PC-9 (cell line): ENCODE data around the gene ABCB6. TPM values are rescaled to one million over a fixed set of nuclear protein-coding genes. Genes with fewer than 3 reads are reported as not detected.

Experiments used
- BruUV-seq: library from RNA; stranded (reverse); fragments of 400-500 nt; replicated peaks from 2 replicates; lab custom pipeline; 2021; lab: Mats Ljungman, UMichigan
- CTCF ChIA-PET: fragments of 300-600 bp; sonication (Branson Sonifier 250); formaldehyde crosslinking; loops from one replicate; lab custom pipeline; 2022; ENCODE audit warnings: antibody characterized with exemption; lab: Charles Lee
- POLR2A ChIA-PET: fragments of 300-600 bp; sonication (Branson Sonifier 250); formaldehyde crosslinking; loops from one replicate; lab custom pipeline; 2022; ENCODE audit warnings: antibody characterized with exemption; ENCODE audit not compliant: unreplicated experiment; lab: Charles Lee
- DNase-seq, 2 experiments: peaks; one replicate each; pipeline versions ENCODE4 v3.0.0 to v3.0.0-alpha.2; 2015 to 2022; ENCODE audit warnings: mixed read lengths in 1 of 2
- H2AFZ ChIP-seq: fragments of 200-600 bp; sonication (generic); 2 replicates; pipeline ENCODE4 v1.8.1; 2017; ENCODE audit warnings: antibody characterized with exemption
- H3F3A ChIP-seq: fragments of 200-600 bp; sonication (generic); 2 replicates; pipeline ENCODE4 v1.8.1; 2017; ENCODE audit warnings: antibody characterized with exemption, mild to moderate bottlenecking, low read depth; ENCODE audit not compliant: insufficient read depth
- H3K27ac ChIP-seq: fragments of 200-600 bp; sonication (generic); 2 replicates; pipeline ENCODE4 v1.6.1; 2016; ENCODE audit warnings: mixed run types
- H3K27me3 ChIP-seq: fragments of 200-600 bp; sonication (generic); 2 replicates; pipeline ENCODE4 v1.6.1; 2016; ENCODE audit warnings: low read depth, mixed run types; ENCODE audit not compliant: insufficient read depth
- H3K36me3 ChIP-seq: fragments of 200-600 bp; sonication (generic); 2 replicates; pipeline ENCODE4 v1.6.1; 2016; ENCODE audit warnings: low read depth, mixed run types
- H3K4me1 ChIP-seq: fragments of 200-600 bp; sonication (generic); replicated peaks from 2 replicates; pipeline ENCODE4 v1.6.1; 2016; ENCODE audit warnings: mixed run types; ENCODE audit not compliant: insufficient read depth
- H3K4me2 ChIP-seq: fragments of 200-600 bp; sonication (generic); 2 replicates; pipeline ENCODE4 v1.6.1; 2017; ENCODE audit warnings: mixed run types
- H3K4me3 ChIP-seq: fragments of 200-600 bp; sonication (generic); 2 replicates; pipeline ENCODE4 v1.6.1; 2016; ENCODE audit warnings: mixed run types
- H3K79me2 ChIP-seq: fragments of 200-600 bp; sonication (generic); 2 replicates; pipeline ENCODE4 v1.6.1; 2017; ENCODE audit warnings: low read depth, mixed run types
- H3K9me2 ChIP-seq: fragments of 200-600 bp; sonication (generic); 2 replicates; pipeline ENCODE4 v1.8.1; 2017; ENCODE audit warnings: mild to moderate bottlenecking; ENCODE audit not compliant: insufficient read depth
- H3K9me3 ChIP-seq: fragments of 200-600 bp; sonication (generic); 2 replicates; pipeline ENCODE4 v1.8.1; 2016; ENCODE audit warnings: low read depth; ENCODE audit not compliant: insufficient read depth
- H4K20me1 ChIP-seq: fragments of 200-600 bp; sonication (generic); 2 replicates; pipeline ENCODE4 v1.8.1; 2017; ENCODE audit not compliant: insufficient read depth
- EZH2 ChIP-seq: fragments of 200-600 bp; sonication (generic); IDR thresholded peaks from 2 replicates; pipeline ENCODE4 v1.8.0; 2017; ENCODE audit warnings: antibody characterized with exemption, low read depth
- intact Hi-C: fragments of 100-400 bp; cut with micrococcal nuclease; formaldehyde crosslinking; loops from one replicate; pipeline ENCODE4 v1.10.0; 2022; ENCODE audit not compliant: unreplicated experiment
- total RNA-seq: library from RNA; stranded (reverse); gene quantifications from 2 replicates; pipeline ENCODE4 v1.2.3, GENCODE V29; 2021
- TF ChIP-seq, protein P1 (sequence below): fragments of 200-600 bp; sonication (generic); conservative IDR thresholded peaks from 2 replicates; pipeline ENCODE4 v1.6.1; 2017; ENCODE audit warnings: mixed run types, antibody characterized with exemption, mild to moderate bottlenecking, moderate library complexity

Gene ABCB6
- total RNA-seq, 1 experiment from 2014 or later: 41.4 TPM

DNA sequence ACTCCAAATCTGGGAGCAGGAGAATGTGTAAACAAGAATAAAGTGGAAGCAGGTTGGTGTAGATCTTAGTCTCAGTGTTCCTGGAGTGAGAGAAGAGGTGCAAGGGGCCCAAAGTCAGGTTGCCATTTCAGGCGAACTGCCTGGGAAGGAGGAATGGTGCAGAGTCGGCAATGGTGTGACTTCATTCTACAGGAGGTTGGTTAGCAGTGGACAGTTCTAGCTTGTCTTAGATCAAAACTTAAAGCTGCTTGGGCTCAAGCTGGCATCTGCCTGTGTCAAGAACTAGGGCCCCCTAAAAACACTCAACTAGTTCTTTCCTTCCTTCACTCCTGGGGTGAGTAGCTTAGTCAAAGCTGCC lies 30.1 kb upstream of the ABCB6 start:
- no peak for TF ChIP-seq EZH2
- TF ChIP-seq, protein P1, sequence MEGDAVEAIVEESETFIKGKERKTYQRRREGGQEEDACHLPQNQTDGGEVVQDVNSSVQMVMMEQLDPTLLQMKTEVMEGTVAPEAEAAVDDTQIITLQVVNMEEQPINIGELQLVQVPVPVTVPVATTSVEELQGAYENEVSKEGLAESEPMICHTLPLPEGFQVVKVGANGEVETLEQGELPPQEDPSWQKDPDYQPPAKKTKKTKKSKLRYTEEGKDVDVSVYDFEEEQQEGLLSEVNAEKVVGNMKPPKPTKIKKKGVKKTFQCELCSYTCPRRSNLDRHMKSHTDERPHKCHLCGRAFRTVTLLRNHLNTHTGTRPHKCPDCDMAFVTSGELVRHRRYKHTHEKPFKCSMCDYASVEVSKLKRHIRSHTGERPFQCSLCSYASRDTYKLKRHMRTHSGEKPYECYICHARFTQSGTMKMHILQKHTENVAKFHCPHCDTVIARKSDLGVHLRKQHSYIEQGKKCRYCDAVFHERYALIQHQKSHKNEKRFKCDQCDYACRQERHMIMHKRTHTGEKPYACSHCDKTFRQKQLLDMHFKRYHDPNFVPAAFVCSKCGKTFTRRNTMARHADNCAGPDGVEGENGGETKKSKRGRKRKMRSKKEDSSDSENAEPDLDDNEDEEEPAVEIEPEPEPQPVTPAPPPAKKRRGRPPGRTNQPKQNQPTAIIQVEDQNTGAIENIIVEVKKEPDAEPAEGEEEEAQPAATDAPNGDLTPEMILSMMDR: no peak
- no peaks in the 10 kb centered on the region for H4K20me1 ChIP-seq
- H3K9me3 ChIP-seq: no peaks in the 10 kb centered on the region
- ChIA-PET CTCF (interaction anchor here (1.1 to 1.8 kb wide), 3 partner anchors 26 to 46 kb away, joined by 5 to 13 read pairs (median 6); no protein-coding TSS in a partner anchor), POLR2A (interaction anchor here (0.5 to 1.6 kb wide), 5 partner anchors 26 to 204 kb away, joined by 4 to 16 read pairs (median 7); partner anchors contain the start of gene DNAJB2)
- 0 out of 2 replicates have a peak overlapping the region, but pooled peaks have one; percentile 7 for H3K4me3 ChIP-seq
- H3K27me3 ChIP-seq: no peaks in the 10 kb centered on the region
- H3K27ac ChIP-seq: peak overlapping the region; percentile 78
- no TSS peak for BruUV-seq
- peaks cover 53% of the 10 kb centered on the region for H3K79me2 ChIP-seq
- H3K36me3 ChIP-seq: 0 out of 2 replicates have a peak, but pooled peaks cover 9% of the 10 kb centered on the region
- no peak overlapping the region for H2AFZ ChIP-seq
- H3K4me2 ChIP-seq: peak overlapping the region; percentile 73
- no peak for DNase-seq
- intact Hi-C loops: loop anchor here (1.0 to 2.0 kb wide), 6 partner anchors 20 to 72 kb away; partner anchors contain the start of genes ANKZF1, ATG9A, CNPPD1 and DNAJB2
- H3F3A ChIP-seq: peaks cover 44% of the 10 kb centered on the region
- peaks cover 66% of the 10 kb centered on the region for H3K4me1 ChIP-seq
- no peaks in the 10 kb centered on the region for H3K9me2 ChIP-seq

DNA sequence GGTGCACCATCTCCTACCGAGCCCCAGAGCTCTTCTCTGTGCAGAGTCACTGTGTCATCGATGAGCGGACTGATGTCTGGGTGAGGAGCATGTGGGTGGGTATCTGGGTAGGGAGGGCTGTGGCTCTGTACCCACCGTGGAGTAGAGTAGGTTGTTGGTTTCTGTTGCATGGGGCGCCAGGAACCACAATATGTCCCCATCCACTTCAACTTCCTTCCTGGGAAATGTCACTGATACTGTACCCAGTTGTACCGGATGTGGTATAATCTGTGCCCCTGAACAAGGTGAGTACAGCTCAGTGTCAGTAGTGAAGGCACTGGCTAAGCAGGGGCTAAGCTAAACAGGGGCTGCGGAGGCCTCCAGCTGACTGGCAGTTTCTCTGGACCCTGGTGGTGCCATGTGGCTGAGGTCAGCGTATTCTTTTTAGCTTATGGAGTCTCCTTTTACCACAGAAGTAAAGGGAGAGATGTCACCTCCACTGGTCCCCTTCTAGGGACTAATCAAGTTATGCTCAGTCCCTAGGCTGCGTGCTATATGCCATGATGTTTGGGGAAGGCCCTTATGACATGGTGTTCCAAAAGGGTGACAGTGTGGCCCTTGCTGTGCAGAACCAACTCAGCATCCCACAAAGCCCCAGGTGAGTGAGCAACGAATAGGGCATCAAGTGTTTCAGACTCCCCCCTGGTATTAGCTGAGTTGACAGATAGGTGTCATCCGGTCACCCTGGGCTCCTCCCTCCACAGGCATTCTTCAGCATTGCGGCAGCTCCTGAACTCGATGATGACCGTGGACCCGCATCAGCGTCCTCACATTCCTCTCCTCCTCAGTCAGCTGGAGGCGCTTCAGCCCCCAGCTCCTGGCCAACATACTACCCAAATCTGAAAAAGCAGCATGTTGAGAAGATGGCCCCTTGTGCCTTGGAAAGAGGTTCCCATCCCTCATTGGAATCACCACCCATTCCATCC lies 29.2 kb upstream of the ABCB6 start:
- 0 out of 2 replicates have a peak overlapping the region, but pooled peaks have one; percentile 7 for H3K4me3 ChIP-seq
- no peak for DNase-seq
- H3K27ac ChIP-seq: peak overlapping the region; percentile 78
- ChIA-PET POLR2A (no interaction called here), CTCF (interaction anchor here (0.5 to 1.8 kb wide), 2 partner anchors 31 to 47 kb away, joined by 3 to 6 read pairs; no protein-coding TSS in a partner anchor)
- H4K20me1 ChIP-seq: no peaks in the 10 kb centered on the region
- no peaks in the 10 kb centered on the region for H3K9me3 ChIP-seq
- H3K4me1 ChIP-seq: peaks cover 66% of the 10 kb centered on the region
- peaks cover 48% of the 10 kb centered on the region for H3K79me2 ChIP-seq
- intact Hi-C loops: loop anchor here (2.0 kb wide), 1 partner anchor 71 kb away; the partner anchor contains the start of gene CNPPD1
- H3K9me2 ChIP-seq: no peaks in the 10 kb centered on the region
- no peaks in the 10 kb centered on the region for H3K27me3 ChIP-seq
- H3K36me3 ChIP-seq: 0 out of 2 replicates have a peak, but pooled peaks cover 9% of the 10 kb centered on the region
- BruUV-seq: no TSS peak
- no peak overlapping the region for H2AFZ ChIP-seq
- H3K4me2 ChIP-seq: peak overlapping the region; percentile 73
- TF ChIP-seq, protein P1: no peak
- TF ChIP-seq EZH2: no peak
- peaks cover 44% of the 10 kb centered on the region for H3F3A ChIP-seq

DNA sequence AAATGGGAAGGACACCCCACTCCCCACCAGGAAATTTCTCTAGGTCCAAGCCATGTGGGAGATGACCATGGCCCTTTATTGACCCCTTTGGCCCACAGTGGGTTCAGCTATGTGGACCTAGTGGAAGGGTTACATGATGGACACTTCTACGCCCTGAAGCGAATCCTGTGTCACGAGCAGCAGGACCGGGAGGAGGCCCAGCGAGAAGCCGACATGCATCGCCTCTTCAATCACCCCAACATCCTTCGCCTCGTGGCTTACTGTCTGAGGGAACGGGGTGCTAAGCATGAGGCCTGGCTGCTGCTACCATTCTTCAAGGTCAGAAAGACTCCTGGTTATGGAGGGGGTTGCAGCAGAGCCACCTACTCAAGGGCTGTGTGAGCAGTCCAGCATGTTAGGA lies 27.8 kb upstream of the ABCB6 start:
- Histone ChIP-seq H3K27me3 (no peaks in the 10 kb centered on the region), H3K4me2 (peak overlapping the region; percentile 87), H3K4me3 (no peak overlapping the region), H3K9me2 (no peaks in the 10 kb centered on the region), H3K4me1 (peaks cover 57% of the 10 kb centered on the region), H4K20me1 (no peaks in the 10 kb centered on the region), H3K27ac (no peak overlapping the region), H3F3A (peaks cover 42% of the 10 kb centered on the region), H2AFZ (no peak overlapping the region), H3K79me2 (peaks cover 34% of the 10 kb centered on the region), H3K36me3 (0 out of 2 replicates have a peak, but pooled peaks cover 9% of the 10 kb centered on the region), H3K9me3 (no peaks in the 10 kb centered on the region)
- ChIA-PET POLR2A (no interaction called here), CTCF (no interaction called here)
- DNase-seq: no peak
- TF ChIP-seq, protein P1: no peak
- intact Hi-C loops: no loop called here
- BruUV-seq: no TSS peak
